IPS-NIHi7 (cell line): ENCODE data around the gene DSC3.
"Not testable (repeated sequence)": the region's sequence is repeated elsewhere in the genome, so short reads cannot be mapped to it uniquely, and the experiment has no call there.

ENCODE experiments used
- DNase-seq: peaks from one replicate; pipeline ENCODE4 v3.0.0; 2012; ENCODE audit warnings: mixed read lengths; ENCODE audit errors: extremely low spot score

DSC3 gene

GRCh38 chr18:31041271-31042083, 1.1 kb downstream of the DSC3 start:
- DNase-seq = peak; percentile 43

DNA sequence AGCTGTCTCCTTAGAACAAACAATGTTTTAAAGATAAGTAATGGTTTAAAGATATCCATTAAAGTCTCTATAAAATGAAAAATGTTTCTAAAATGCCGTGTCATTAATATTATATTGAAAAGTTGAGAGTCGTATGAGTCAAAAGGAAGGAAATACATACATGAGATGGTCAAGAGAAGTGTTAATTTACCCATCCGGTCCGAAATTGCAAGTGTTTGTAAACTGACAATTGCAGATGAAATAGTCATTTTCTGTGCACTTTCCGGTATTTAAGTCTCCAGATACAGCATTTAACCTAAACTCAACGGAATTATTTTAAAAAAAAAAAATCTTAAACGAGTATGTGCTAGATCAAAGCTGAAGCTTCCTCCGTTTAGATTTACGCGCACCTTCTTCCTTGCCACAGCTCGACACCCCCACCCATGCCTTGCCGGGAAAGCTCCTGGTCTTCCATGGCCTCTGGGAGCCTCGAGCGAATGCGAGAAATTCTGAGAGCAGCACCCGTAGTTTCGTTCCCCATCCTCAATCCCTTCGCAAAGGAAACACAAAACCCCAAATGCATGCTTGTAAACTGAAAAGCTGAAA, 1.8 kb downstream of the DSC3 start:
- DNase-seq = peak; percentile 35

GRCh38 chr18:31039426-31039825, 3.1 kb downstream of the DSC3 start:
- DNase-seq = no peak

- DNase-seq = not testable (repeated sequence)
Observed at GRCh38 chr18:31037686-31038085, 4.9 kb downstream of the DSC3 start.

DNA sequence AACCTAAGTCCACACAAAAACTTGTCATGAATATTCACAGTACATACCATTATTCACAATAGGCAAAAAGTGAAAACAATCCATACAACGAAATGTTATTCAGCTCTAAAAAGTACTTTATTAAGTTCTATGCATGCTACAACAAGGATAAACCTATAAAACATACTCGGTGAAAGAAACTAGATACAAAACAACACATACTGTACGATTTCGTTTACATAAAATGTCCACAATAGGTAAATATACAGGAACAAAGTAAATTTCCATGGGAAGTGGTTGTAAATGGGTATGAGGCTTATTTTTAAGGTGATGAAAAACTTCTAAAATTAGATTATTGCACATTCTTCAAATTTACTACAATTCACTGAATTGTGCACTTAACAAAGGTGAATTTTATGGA, 8.0 kb downstream of the DSC3 start:
- DNase-seq = no peak

GRCh38 chr18:31030574-31031278, 11.8 kb downstream of the DSC3 start:
- DNase-seq = no peak

GRCh38 chr18:31015715-31016434, 26.7 kb downstream of the DSC3 start:
- no peak for DNase-seq

GRCh38 chr18:31011455-31011854, 31.1 kb downstream of the DSC3 start:
- DNase-seq = not testable (repeated sequence)

- DNase-seq = no peak
Observed at GRCh38 chr18:31010601-31011000, 31.9 kb downstream of the DSC3 start.

DNA sequence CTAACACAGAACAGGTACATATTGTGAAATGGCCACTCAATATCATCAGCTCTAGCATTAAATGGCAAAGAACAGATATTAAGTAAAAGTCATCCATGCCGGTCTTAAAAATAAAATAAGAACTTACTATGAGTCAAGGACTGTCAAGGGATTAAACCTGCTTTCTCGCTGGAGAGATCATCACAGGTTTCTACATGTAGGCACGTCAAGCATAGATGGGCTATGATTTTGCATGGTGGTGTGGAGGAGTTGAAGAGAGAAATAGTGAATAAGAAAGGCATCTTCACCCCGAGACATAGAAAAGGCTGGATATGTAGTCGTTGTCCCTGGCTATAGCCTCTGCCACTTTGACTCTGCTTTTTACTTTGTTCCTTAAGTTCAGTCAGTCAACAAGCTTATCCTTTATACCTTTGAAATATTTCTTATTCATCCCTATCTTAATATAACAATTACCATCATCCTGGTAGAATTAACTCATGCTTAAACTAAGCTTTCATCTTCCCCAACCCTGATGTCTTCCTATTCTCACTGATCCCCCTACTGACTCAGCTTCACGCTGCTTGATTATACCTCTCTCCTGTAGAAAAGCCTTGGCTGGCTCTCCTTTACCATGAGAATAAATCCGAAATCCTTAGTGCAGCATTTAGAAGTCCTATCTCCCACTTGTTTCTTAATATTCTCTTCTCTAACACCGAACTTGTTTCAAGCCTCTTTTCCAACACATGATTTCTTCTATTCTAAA, 42.5 kb downstream of the DSC3 start:
- no peak for DNase-seq

DNA sequence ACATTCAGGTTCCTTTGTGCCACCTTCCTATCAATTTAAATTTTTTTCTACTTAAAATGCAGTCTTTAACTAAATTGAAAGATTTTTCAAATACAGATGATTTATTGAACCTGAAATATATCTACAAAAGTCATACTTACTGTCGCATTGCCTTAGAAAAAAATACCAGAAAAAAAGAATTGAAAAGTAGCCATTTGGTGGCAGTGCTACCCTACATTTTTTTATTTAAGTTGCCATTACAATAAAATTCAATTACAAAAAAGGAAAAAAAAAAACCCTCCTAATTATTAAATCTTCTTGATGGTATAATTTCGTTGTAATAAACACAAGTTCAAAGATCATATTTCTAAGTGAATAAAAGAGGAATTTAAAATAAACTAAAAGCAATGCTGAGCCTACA, 43.4 kb downstream of the DSC3 start:
- DNase-seq = no peak

DNA sequence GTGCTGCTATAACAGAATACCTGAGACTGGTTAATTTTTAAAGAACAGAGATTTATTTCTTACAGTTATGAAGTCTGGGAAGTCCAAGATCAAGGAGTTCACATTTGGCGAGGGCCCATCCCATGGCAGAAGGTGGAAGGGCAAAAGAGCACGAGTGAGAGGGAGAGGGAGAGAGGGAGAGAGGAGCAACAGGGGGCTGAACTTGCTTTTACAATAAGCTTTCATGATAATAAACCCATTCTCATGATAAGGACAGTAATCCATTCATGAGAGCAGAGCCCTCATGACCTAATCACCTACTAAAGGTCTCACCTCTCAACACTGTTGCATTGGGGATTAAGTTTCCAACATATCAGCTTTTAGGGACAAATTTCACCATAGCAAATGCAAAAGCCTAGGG, 45.3 kb downstream of the DSC3 start:
- no peak for DNase-seq

DNA sequence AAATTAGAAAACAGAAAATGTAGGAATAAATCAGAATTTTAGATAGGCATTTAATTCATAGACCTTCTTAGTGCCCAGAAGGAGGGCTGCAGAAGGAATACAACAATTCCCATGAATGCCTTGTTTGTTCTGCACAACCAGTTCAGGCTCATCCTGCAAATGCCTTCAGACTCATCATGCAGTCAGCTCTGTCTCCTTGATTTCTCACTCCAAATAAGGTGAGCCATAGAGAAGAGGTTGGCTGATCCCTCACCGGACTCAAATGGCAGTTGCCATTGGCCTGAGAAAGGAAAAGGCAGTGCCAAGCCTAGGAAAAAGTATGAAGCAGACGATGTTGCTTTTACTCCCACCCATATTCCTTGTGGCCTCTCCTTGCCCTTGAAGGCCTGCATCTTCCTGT, 50.3 kb downstream of the DSC3 start:
- DNase-seq = no peak

GRCh38 chr18:30991397-30991796, 51.1 kb downstream of the DSC3 start:
- DNase-seq = no peak

- no peak for DNase-seq
Observed at GRCh38 chr18:30989141-30989540, 53.4 kb downstream of the DSC3 start.

GRCh38 chr18:30988440-30988839, 54.1 kb downstream of the DSC3 start:
- DNase-seq = no peak

DNA sequence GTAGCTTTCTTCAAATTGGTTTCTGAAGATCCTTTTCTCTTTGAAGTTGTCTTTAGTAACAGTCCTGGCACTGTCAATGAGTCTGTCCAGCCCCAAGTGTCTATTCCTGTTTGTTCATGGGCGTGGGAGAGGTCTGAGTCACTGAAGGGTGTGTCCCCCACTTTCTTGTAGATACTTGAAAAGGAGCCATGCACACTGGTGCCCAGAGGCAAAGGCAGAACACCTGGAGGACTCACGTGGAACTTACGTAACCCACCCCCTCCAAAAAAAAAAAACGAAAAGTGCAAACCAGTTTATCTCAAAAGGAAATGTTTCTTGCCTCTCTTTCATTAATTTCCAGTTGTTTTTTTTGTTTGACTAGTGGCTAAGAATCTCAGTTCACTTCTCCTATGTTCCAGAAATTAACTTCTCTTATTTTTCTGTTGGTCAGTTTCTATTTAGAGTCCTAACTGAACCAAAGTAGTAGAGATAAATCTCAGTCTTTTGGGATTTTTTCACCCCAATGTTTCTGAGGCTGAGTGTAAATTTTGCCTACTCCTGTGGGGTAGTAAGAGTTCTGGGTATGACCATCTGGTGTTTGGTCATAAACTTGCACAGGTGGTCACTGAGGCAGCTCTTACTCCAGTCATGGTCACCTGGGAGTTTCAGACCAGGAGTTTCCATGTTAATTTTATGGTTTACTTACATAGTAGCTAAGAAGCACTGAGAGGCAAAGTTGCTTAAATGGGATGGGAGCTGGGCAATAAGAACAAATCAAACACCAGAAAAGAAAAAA, 54.9 kb downstream of the DSC3 start:
- DNase-seq = no peak

GRCh38 chr18:30985753-30986152, 56.8 kb downstream of the DSC3 start:
- DNase-seq = no peak

GRCh38 chr18:30982285-30982992, 60.1 kb downstream of the DSC3 start:
- no peak for DNase-seq

DNA sequence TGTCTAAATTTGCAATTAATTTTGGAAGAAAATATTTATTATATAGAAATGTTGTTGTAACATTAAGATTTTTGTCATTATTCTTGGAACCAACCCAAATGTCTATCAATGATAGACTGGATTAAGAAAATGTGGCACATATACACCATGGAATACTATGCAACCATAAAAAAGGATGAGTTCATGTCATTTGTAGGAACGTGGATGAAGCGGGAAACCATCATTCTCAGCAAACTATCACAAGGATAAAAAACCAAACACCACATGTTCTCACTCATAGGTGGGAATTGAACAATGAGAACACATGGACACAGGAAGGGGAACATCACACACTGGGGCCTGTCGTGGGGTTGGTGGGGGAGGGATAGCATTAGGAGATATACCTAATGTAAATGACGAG, 64.5 kb downstream of the DSC3 start:
- DNase-seq = not testable (repeated sequence)
